COLO668 (cell line): ENCODE data around the gene WDFY4.

Experiments
- DNase-seq: peaks from one replicate; lab custom pipeline; 2025; ENCODE audit not compliant: unreplicated experiment; lab: John Stamatoyannopoulos, UW

Gene WDFY4

GRCh38 chr10:48935577-48935976 lies 250.9 kb downstream of the WDFY4 start:
- no peak for DNase-seq

- no peak for DNase-seq
Measured at GRCh38 chr10:48937796-48938195, 253.1 kb downstream of the WDFY4 start.

- no peak for DNase-seq
Measured at GRCh38 chr10:48938281-48938680, 253.6 kb downstream of the WDFY4 start.

GRCh38 chr10:48938990-48939536 lies 254.4 kb downstream of the WDFY4 start:
- no peak for DNase-seq

- DNase-seq, result no peak
Measured at GRCh38 chr10:48939790-48940325, 255.2 kb downstream of the WDFY4 start, which contains the start of gene LRRC18. Gene LRRC18, minus strand, starts transcription at chr10:48939840. Its CDS starts 25,685 bp downstream, at chr10:48914155.

- DNase-seq, result no peak
Measured at GRCh38 chr10:48940372-48940771, 255.7 kb downstream of the WDFY4 start.

- no peak for DNase-seq
Measured at GRCh38 chr10:48940958-48941357, 256.3 kb downstream of the WDFY4 start.

- DNase-seq, result no peak
Measured at GRCh38 chr10:48941427-48942075, 256.9 kb downstream of the WDFY4 start.

- no peak for DNase-seq
Measured at GRCh38 chr10:48943096-48943495, 258.4 kb downstream of the WDFY4 start.

GRCh38 chr10:48944171-48944570 lies 259.5 kb downstream of the WDFY4 start:
- DNase-seq, result no peak

GRCh38 chr10:48945441-48946130 lies 260.9 kb downstream of the WDFY4 start:
- no peak for DNase-seq

GRCh38 chr10:48946332-48946731 lies 261.7 kb downstream of the WDFY4 start:
- DNase-seq, result no peak

- no peak for DNase-seq
Measured at GRCh38 chr10:48946891-48947500, 262.3 kb downstream of the WDFY4 start.

GRCh38 chr10:48947690-48948469 lies 263.2 kb downstream of the WDFY4 start:
- DNase-seq, result no peak

- no peak for DNase-seq
Measured at GRCh38 chr10:48948470-48949037, 263.9 kb downstream of the WDFY4 start.

GRCh38 chr10:48951707-48952106 lies 267.0 kb downstream of the WDFY4 start:
- DNase-seq, result no peak

- DNase-seq, result no peak
Measured at GRCh38 chr10:48957361-48958151, 272.9 kb downstream of the WDFY4 start.

- no peak for DNase-seq
Measured at GRCh38 chr10:48958598-48959190, 274.0 kb downstream of the WDFY4 start.

- no peak for DNase-seq
Measured at GRCh38 chr10:48964038-48964437, 279.4 kb downstream of the WDFY4 start.
